ENCODE results near the gene ACTN4. TPM values are rescaled to one million over a fixed set of nuclear protein-coding genes. Genes with fewer than 3 reads are reported as not detected.

The ACTN4 gene
- total RNA-seq, 1 donor from 2014 or later: 42.3 TPM

Other genes with a start within 250 kb of the ACTN4 start
- 4.7 TPM for gene FAM98C, start 244.6 kb upstream of the ACTN4 start, total RNA-seq
- 1.0 TPM for gene RASGRP4, start 221.4 kb upstream of the ACTN4 start, total RNA-seq
- gene RYR1, start 214.0 kb upstream of the ACTN4 start, total RNA-seq: 243 TPM
- gene MAP4K1, start 29.7 kb upstream of the ACTN4 start, total RNA-seq: under 0.01 TPM
- 314 TPM for gene EIF3K, start 28.5 kb upstream of the ACTN4 start, total RNA-seq
- gene CAPN12, start 96.8 kb downstream of the ACTN4 start, total RNA-seq: 0.52 TPM
- gene LGALS7, start 125.9 kb downstream of the ACTN4 start, total RNA-seq: 1.0 TPM
- not detected for gene LGALS7B, start 141.6 kb downstream of the ACTN4 start, total RNA-seq
- gene LGALS4, start 165.3 kb downstream of the ACTN4 start, total RNA-seq: not detected
- 36.5 TPM for gene ECH1, start 184.1 kb downstream of the ACTN4 start, total RNA-seq
- 195 TPM for gene HNRNPL, start 202.3 kb downstream of the ACTN4 start, total RNA-seq
- gene RINL, start 230.6 kb downstream of the ACTN4 start, total RNA-seq: 3.7 TPM

All from skeletal muscle tissue (tissue), 1 donor.